ENCODE measurements around the gene CAVIN4. TPM values are rescaled to one million over a fixed set of nuclear protein-coding genes. Genes with fewer than 3 reads are reported as not detected.

Gene CAVIN4
- total and polyA plus RNA-seq, 2 donors (not counting 3 experiments of a cell fraction or from before 2014, with no cell fraction given), result 0.61 to 3.1 TPM

DNA sequence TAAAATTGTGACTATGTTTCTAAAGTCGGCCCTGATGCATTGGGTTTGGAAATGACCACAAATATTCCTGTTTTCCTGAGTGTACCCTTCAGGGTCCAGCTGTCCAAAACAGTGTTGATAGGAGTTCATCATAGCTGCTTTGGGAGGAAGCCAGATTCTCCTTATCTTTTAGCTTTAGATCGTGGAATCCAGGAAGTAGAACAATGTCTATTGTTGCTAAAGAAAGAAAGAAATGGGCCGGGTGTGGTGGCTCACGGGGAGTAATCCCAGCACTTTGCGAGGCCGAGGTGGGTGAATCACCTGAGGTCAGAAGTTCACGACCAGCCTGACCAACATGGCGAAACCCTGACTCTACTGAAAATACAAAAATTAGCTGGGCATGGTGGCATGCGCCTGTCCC, 9.5 kb downstream of the CAVIN4 start:
- peak; percentile 86 for DNase-seq (ENCODE audit: low read depth, low spot score)
- Histone ChIP-seq H3K4me2 (ENCODE audit: insufficient read depth, low read length) (peak overlapping the region; percentile 55), H3K27ac (ENCODE audit: insufficient read depth, low read depth, low read length) (peak overlapping the region; percentile 70), H3K9me1 (replicated peaks; ENCODE audit: control insufficient read depth, extremely low read depth, insufficient read depth, low read length) (no peaks in the 10 kb centered on the region), H3K36me3 (ENCODE audit: control insufficient read depth in 2 of 2, extremely low read depth in 1 of 2, insufficient read depth in 2 of 2, low read length in 2 of 2) (no peaks in the 10 kb centered on the region), H2AFZ (ENCODE audit: low read depth, low read length) (peak overlapping the region; percentile 22), H3K4me1 (ENCODE audit: control insufficient read depth, extremely low read depth, insufficient read depth, low read length) (peaks cover 31% of the 10 kb centered on the region), H4K20me1 (replicated peaks; ENCODE audit: control insufficient read depth, extremely low read depth, insufficient read depth, low read length) (no peaks in the 10 kb centered on the region), H3K79me2 (ENCODE audit: control insufficient read depth, insufficient read depth, low read length) (no peaks in the 10 kb centered on the region), H3K9me3 (replicated peaks; ENCODE audit: control insufficient read depth, insufficient read depth, low read length) (no peaks in the 10 kb centered on the region), H3K4me3 (replicated peaks in 1 of 3; ENCODE audit: insufficient read depth in 1 of 3, low read depth in 1 of 3, low read length in 3 of 3) (no peak overlapping the region), H3K27me3 (ENCODE audit: control insufficient read depth in 2 of 2, insufficient read depth in 2 of 2, low read length in 2 of 2) (no peaks in the 10 kb centered on the region), H3K9ac (replicated peaks; ENCODE audit: extremely low read depth, insufficient read depth, low read length) (no peak overlapping the region)
- dilution Hi-C loops (cut with MboI; ENCODE audit: extremely low pct_ligation_motif_present, low sequenced_read_pairs) (no loop called here), intact Hi-C loops (cut with micrococcal nuclease) (loop anchor here (1.0 to 5.0 kb wide), 3 partner anchors 38 to 500 kb away; no protein-coding TSS in a partner anchor)
- TF ChIP-seq GATA2 (IDR thresholded peaks at IDR 0.05; ENCODE audit: insufficient read depth, insufficient read length, low read depth, low read length) (peak; percentile 83), POLR2AphosphoS5 (IDR thresholded peaks at IDR 0.05; ENCODE audit: insufficient read depth, low read depth, low read length) (peak; percentile 47), JUN (IDR thresholded peaks at IDR 0.05; ENCODE audit: borderline replicate concordance, insufficient read depth, insufficient read length, low read depth) (peak; percentile 28), MYC (IDR thresholded peaks at IDR 0.05; ENCODE audit: low read depth, low read length) (no peak), EZH2 (IDR thresholded peaks at IDR 0.05; ENCODE audit: borderline replicate concordance, low read depth, low read length, severe bottlenecking) (no peak), FOS (IDR thresholded peaks at IDR 0.05; ENCODE audit: borderline replicate concordance, insufficient read depth, low read length) (peak; percentile 42), POLR2A (IDR thresholded peaks at IDR 0.05; ENCODE audit: low read depth, low read length) (no peak)
- TF ChIP-seq, protein P1, sequence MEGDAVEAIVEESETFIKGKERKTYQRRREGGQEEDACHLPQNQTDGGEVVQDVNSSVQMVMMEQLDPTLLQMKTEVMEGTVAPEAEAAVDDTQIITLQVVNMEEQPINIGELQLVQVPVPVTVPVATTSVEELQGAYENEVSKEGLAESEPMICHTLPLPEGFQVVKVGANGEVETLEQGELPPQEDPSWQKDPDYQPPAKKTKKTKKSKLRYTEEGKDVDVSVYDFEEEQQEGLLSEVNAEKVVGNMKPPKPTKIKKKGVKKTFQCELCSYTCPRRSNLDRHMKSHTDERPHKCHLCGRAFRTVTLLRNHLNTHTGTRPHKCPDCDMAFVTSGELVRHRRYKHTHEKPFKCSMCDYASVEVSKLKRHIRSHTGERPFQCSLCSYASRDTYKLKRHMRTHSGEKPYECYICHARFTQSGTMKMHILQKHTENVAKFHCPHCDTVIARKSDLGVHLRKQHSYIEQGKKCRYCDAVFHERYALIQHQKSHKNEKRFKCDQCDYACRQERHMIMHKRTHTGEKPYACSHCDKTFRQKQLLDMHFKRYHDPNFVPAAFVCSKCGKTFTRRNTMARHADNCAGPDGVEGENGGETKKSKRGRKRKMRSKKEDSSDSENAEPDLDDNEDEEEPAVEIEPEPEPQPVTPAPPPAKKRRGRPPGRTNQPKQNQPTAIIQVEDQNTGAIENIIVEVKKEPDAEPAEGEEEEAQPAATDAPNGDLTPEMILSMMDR (IDR thresholded peaks at IDR 0.05; ENCODE audit: extremely low read depth in 1 of 2, insufficient read depth in 1 of 2, low read depth in 1 of 2, low read length in 2 of 2), result no peak
- TF ChIP-seq, protein P2, sequence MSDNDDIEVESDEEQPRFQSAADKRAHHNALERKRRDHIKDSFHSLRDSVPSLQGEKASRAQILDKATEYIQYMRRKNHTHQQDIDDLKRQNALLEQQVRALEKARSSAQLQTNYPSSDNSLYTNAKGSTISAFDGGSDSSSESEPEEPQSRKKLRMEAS (IDR thresholded peaks at IDR 0.05; ENCODE audit: insufficient read depth, insufficient read length), result no peak
- FAIRE-seq, result peak; percentile 89
- ChIA-PET POLR2A (interaction anchor here (0.5 to 1.4 kb wide), 2 partner anchors 39 to 505 kb away, joined by 3 read pairs; no protein-coding TSS in a partner anchor), CTCF (interaction anchor here (0.7 to 1.8 kb wide), 5 partner anchors 9 to 82 kb away, joined by 3 to 10 read pairs (median 3); no protein-coding TSS in a partner anchor)
- BruUV-seq (replicated peaks), result no TSS peak
